ENCODE data around the gene TRAPPC14. TPM values are rescaled to one million over a fixed set of nuclear protein-coding genes. Genes with fewer than 3 reads are reported as not detected.
"Not testable (repeated sequence)": the region's sequence is repeated elsewhere in the genome, so short reads cannot be mapped to it uniquely, and the experiment has no call there.

Gene TRAPPC14
- total RNA-seq, 3 donors from 2014 or later, result 3.4 to 16.1 (median 12.6) TPM

- H3K4me3 ChIP-seq, result no peak overlapping the region
- no peaks in the 10 kb centered on the region for H3K9me3 ChIP-seq
- no peak overlapping the region for H3K27ac ChIP-seq
- no peak for DNase-seq (ENCODE audit: low spot score in 2 of 2)
- H3K27me3 ChIP-seq, result no peaks in the 10 kb centered on the region
- intact Hi-C loops (cut with DNase I; ENCODE audit: low total_unique reads), result no loop called here
- no peaks in the 10 kb centered on the region for H3K36me3 ChIP-seq
- no peak for TF ChIP-seq POLR2AphosphoS5 (IDR thresholded peaks at IDR 0.05)
- no peak for TF ChIP-seq CTCF (IDR thresholded peaks at IDR 0.05)
- no peak for TF ChIP-seq POLR2A (IDR thresholded peaks at IDR 0.05)
- peaks cover 13 to 16% of the 10 kb centered on the region in 2 donors for H3K4me1 ChIP-seq
Measured at GRCh38 chr7:100152937-100153666, 5.4 kb downstream of the TRAPPC14 start.

- TF ChIP-seq POLR2A (IDR thresholded peaks at IDR 0.05) (no peak), CTCF (IDR thresholded peaks at IDR 0.05) (no peak), POLR2AphosphoS5 (IDR thresholded peaks at IDR 0.05) (no peak)
- Histone ChIP-seq H3K36me3 (no peaks in the 10 kb centered on the region), H3K27me3 (no peaks in the 10 kb centered on the region), H3K4me1 (peaks cover 8 to 10% of the 10 kb centered on the region in 2 donors), H3K9me3 (no peaks in the 10 kb centered on the region), H3K27ac (no peak overlapping the region), H3K4me3 (no peak overlapping the region)
- intact Hi-C loops (cut with DNase I; ENCODE audit: low total_unique reads), result no loop called here
- no peak for DNase-seq (ENCODE audit: low spot score in 2 of 2)
Measured at GRCh38 chr7:100152404-100152803, 6.1 kb downstream of the TRAPPC14 start.

GRCh38 chr7:100148559-100149328 lies 9.8 kb downstream of the TRAPPC14 start, which contains the start of gene LAMTOR4:
TSS of gene LAMTOR4 (plus strand) at chr7:100148918. CDS start at chr7:100148973, 55 bp downstream.
- intact Hi-C loops (cut with DNase I; ENCODE audit: low total_unique reads), result loop anchor here (10.0 kb wide), 1 partner anchor 64 kb away; the partner anchor contains the start of genes COPS6 and ZNF3
- H3K36me3 ChIP-seq, result no peaks in the 10 kb centered on the region
- no peaks in the 10 kb centered on the region for H3K27me3 ChIP-seq
- H3K4me1 ChIP-seq, result peaks cover 5 to 7% of the 10 kb centered on the region in 2 donors
- peak; percentile 99 for DNase-seq (ENCODE audit: low spot score in 2 of 2)
- TF ChIP-seq CTCF (IDR thresholded peaks at IDR 0.05) (no peak), POLR2AphosphoS5 (IDR thresholded peaks at IDR 0.05) (peak; percentile 34 to 87 (median 78)), POLR2A (IDR thresholded peaks at IDR 0.05) (peak; percentile 64)
- H3K27ac ChIP-seq, result peak within 1 kb of the TSS; percentile 91 to 93
- no peaks in the 10 kb centered on the region for H3K9me3 ChIP-seq
- H3K4me3 ChIP-seq, result peak within 1 kb of the TSS; percentile 86 to 94 (median 86)

GRCh38 chr7:100148225-100148558 lies 10.3 kb downstream of the TRAPPC14 start:
- H3K4me3 ChIP-seq, result peak overlapping the region; percentile 86 to 94 (median 86)
- H3K36me3 ChIP-seq, result no peaks in the 10 kb centered on the region
- H3K9me3 ChIP-seq, result no peaks in the 10 kb centered on the region
- intact Hi-C loops (cut with DNase I; ENCODE audit: low total_unique reads), result loop anchor here (10.0 kb wide), 1 partner anchor 63 kb away; the partner anchor contains the start of genes COPS6 and ZNF3
- no peak for DNase-seq (ENCODE audit: low spot score in 2 of 2)
- TF ChIP-seq CTCF (IDR thresholded peaks at IDR 0.05), result no peak
- H3K27ac ChIP-seq, result peak overlapping the region; percentile 78 to 91
- peaks cover 5 to 7% of the 10 kb centered on the region in 2 donors for H3K4me1 ChIP-seq
- H3K27me3 ChIP-seq, result no peaks in the 10 kb centered on the region

- no peak overlapping the region for H3K27ac ChIP-seq
- H3K27me3 ChIP-seq, result no peaks in the 10 kb centered on the region
- no peak for DNase-seq (ENCODE audit: low spot score in 2 of 2)
- H3K36me3 ChIP-seq, result no peaks in the 10 kb centered on the region
- no peaks in the 10 kb centered on the region for H3K9me3 ChIP-seq
- intact Hi-C loops (cut with DNase I; ENCODE audit: low total_unique reads), result loop anchor here (10.0 kb wide), 1 partner anchor 62 kb away; the partner anchor contains the start of genes COPS6 and ZNF3
- no peak for TF ChIP-seq POLR2AphosphoS5 (IDR thresholded peaks at IDR 0.05)
- no peak overlapping the region for H3K4me3 ChIP-seq
- peaks cover 5 to 7% of the 10 kb centered on the region in 2 donors for H3K4me1 ChIP-seq
Measured at GRCh38 chr7:100147278-100147677, 11.2 kb downstream of the TRAPPC14 start.

GRCh38 chr7:100146350-100146749 lies 12.2 kb downstream of the TRAPPC14 start:
- intact Hi-C loops (cut with DNase I; ENCODE audit: low total_unique reads), result loop anchor here (10.0 kb wide), 1 partner anchor 62 kb away; the partner anchor contains the start of genes COPS6 and ZNF3
- not testable (repeated sequence) for H3K36me3 ChIP-seq; H3K4me1 ChIP-seq; H3K27ac ChIP-seq; H3K9me3 ChIP-seq; H3K4me3 ChIP-seq; H3K27me3 ChIP-seq; DNase-seq (ENCODE audit: low spot score in 2 of 2)

Measured in breast epithelium (tissue), 4 donors.